ENCODE measurements around the gene NHS. TPM values are rescaled to one million over a fixed set of nuclear protein-coding genes. Genes with fewer than 3 reads are reported as not detected.

Gene NHS
- polyA plus RNA-seq, 2 of the 4 experiments (the other 2 are of a cell fraction), result 3.6 to 5.0 TPM

- H3K4me3 ChIP-seq, result no peak overlapping the region
- FAIRE-seq (no peak), ATAC-seq (no peak), DNase-seq (ENCODE audit: low read depth in 1 of 2, low spot score in 1 of 2) (no peak)
- peaks cover 53% of the 10 kb centered on the region for H3K4me1 ChIP-seq
- no peak for TF ChIP-seq NPAS2 (CRISPR knock-in tag; IDR thresholded peaks at IDR 0.05; ENCODE audit: borderline replicate concordance)
- no peak for TF ChIP-seq PHF8 (IDR thresholded peaks at IDR 0.05; ENCODE audit: borderline replicate concordance, low read depth)
- no peak for TF ChIP-seq RARB (CRISPR knock-in tag; IDR thresholded peaks at IDR 0.05)
- TF ChIP-seq MAX (IDR thresholded peaks at IDR 0.05), result no peak
- no peak for TF ChIP-seq ZNF302 (CRISPR knock-in tag; IDR thresholded peaks at IDR 0.05)
- no peak for TF ChIP-seq RNF2 (IDR thresholded peaks at IDR 0.05; ENCODE audit: borderline replicate concordance, low read depth)
- no peak for TF ChIP-seq RCOR1 (IDR thresholded peaks at IDR 0.05; ENCODE audit: low read depth, low read length)
- TF ChIP-seq PBX3 (IDR thresholded peaks at IDR 0.05), result no peak
- no peak for TF ChIP-seq EHF (CRISPR knock-in tag; IDR thresholded peaks at IDR 0.05)
- TF ChIP-seq RAD21 (conservative IDR thresholded peaks at IDR 0.05 in 1 of 2, IDR thresholded peaks at IDR 0.05 in 1 of 2), result no peak
- no peak for TF ChIP-seq BHLHE40 (IDR thresholded peaks at IDR 0.05; ENCODE audit: low read depth, low read length)
- no peak for TF ChIP-seq NFE2L2 (conservative IDR thresholded peaks at IDR 0.05; ENCODE audit: low read length)
- TF ChIP-seq HOXA7 (CRISPR knock-in tag; IDR thresholded peaks at IDR 0.05), result no peak
- TF ChIP-seq FOXS1 (CRISPR knock-in tag; IDR thresholded peaks at IDR 0.05), result no peak
- no peak for TF ChIP-seq EP300 (IDR thresholded peaks at IDR 0.05)
- 100% methylated on average over 1 of the region's 1 CpG for WGBS (ENCODE audit: missing lambda C conversion rate)
- H3K27ac ChIP-seq, result peak overlapping the region in 1 of 2 experiments; percentile 58; a peak in 4 of 6 replicates
- ChIA-PET POLR2A (no interaction called here), CTCF (interaction anchor here (0.5 to 1.6 kb wide), 4 partner anchors 19 to 825 kb away, joined by 3 read pairs; no protein-coding TSS in a partner anchor)
- H3K4me2 ChIP-seq, result peak overlapping the region; percentile 39
- H3K9me3 ChIP-seq, result no peaks in the 10 kb centered on the region; the same call in 2 of the 3 replicates
These were observed 119.2 kb downstream of the NHS start for GRCh38 chrX:17494216-17494615.

GRCh38 chrX:17495052-17495451 is 120.1 kb downstream of the NHS start:
- WGBS (ENCODE audit: missing lambda C conversion rate), result 40% methylated on average over 2 of the region's 2 CpGs
- Histone ChIP-seq H3K4me1 (peaks cover 61% of the 10 kb centered on the region), H3K4me2 (peak overlapping the region; percentile 39), H3K27ac (peak overlapping the region in 1 of 2 experiments; percentile 58; a peak in 4 of 6 replicates), H3K9me3 (no peaks in the 10 kb centered on the region; the same call in 2 of the 3 replicates), H3K4me3 (no peak overlapping the region)
- ChIA-PET CTCF (interaction anchor here (0.5 to 1.6 kb wide), 5 partner anchors 18 to 824 kb away, joined by 3 read pairs; no protein-coding TSS in a partner anchor), POLR2A (no interaction called here)
- peak; percentile 29 to 77 for DNase-seq (ENCODE audit: low read depth in 1 of 2, low spot score in 1 of 2)
- ATAC-seq, result peak; percentile 68 to 92
- FAIRE-seq, result no peak
- no peak for TF ChIP-seq RARB (CRISPR knock-in tag; IDR thresholded peaks at IDR 0.05)
- no peak for TF ChIP-seq CBX8 (IDR thresholded peaks at IDR 0.05)
- no peak for TF ChIP-seq TFCP2L1 (CRISPR knock-in tag; IDR thresholded peaks at IDR 0.05)
- TF ChIP-seq JUN (IDR thresholded peaks at IDR 0.05), result peak; percentile 66 to 94; a peak in 3 of 5 replicates
- TF ChIP-seq MAZ (IDR thresholded peaks at IDR 0.05; ENCODE audit: borderline replicate concordance, low read depth, low read length), result no peak
- TF ChIP-seq CEBPB (IDR thresholded peaks at IDR 0.05), result peak; percentile 71 to 75; a peak in 2 of 4 replicates
- TF ChIP-seq NFE2L2 (conservative IDR thresholded peaks at IDR 0.05; ENCODE audit: low read length), result no peak
- TF ChIP-seq POLR2AphosphoS2 (conservative IDR thresholded peaks at IDR 0.05; ENCODE audit: low read length), result no peak
- no peak; a peak in 2 of 5 replicates for TF ChIP-seq RAD21 (conservative IDR thresholded peaks at IDR 0.05 in 1 of 2, IDR thresholded peaks at IDR 0.05 in 1 of 2)
- TF ChIP-seq MAX (IDR thresholded peaks at IDR 0.05), result peak; percentile 28; the same call in 1 of the 2 replicates
- TF ChIP-seq SREBF2 (IDR thresholded peaks at IDR 0.05), result no peak
- TF ChIP-seq JUNB (IDR thresholded peaks at IDR 0.05), result peak; percentile 97
- peak; percentile 92 for TF ChIP-seq FOSL2 (IDR thresholded peaks at IDR 0.05)
- TF ChIP-seq FOSL2 (CRISPR knock-in tag; IDR thresholded peaks at IDR 0.05), result peak; percentile 86
- no peak for TF ChIP-seq HOXB5 (CRISPR knock-in tag; IDR thresholded peaks at IDR 0.05)
- TF ChIP-seq CHD4 (IDR thresholded peaks at IDR 0.05; ENCODE audit: borderline replicate concordance), result no peak
- no peak for TF ChIP-seq HES2 (IDR thresholded peaks at IDR 0.05)
- no peak for TF ChIP-seq HOXB13 (CRISPR knock-in tag; IDR thresholded peaks at IDR 0.05; ENCODE audit: low read depth)
- no peak for TF ChIP-seq ELK1 (IDR thresholded peaks at IDR 0.05; ENCODE audit: low read depth, low read length)
- no peak for TF ChIP-seq ZSCAN20 (CRISPR knock-in tag; IDR thresholded peaks at IDR 0.05)
- TF ChIP-seq HEYL (CRISPR knock-in tag; IDR thresholded peaks at IDR 0.05), result no peak
- no peak for TF ChIP-seq REST (IDR thresholded peaks at IDR 0.05)
- TF ChIP-seq HOXA7 (CRISPR knock-in tag; IDR thresholded peaks at IDR 0.05), result no peak

Measured in A549 (cell line).